ENCODE data around the gene SUMO2. TPM values are rescaled to one million over a fixed set of nuclear protein-coding genes. Genes with fewer than 3 reads are reported as not detected.

The SUMO2 gene
- total and polyA plus RNA-seq, 10 of the 15 experiments (the other 5 are each of a cell fraction or from before 2014, with no cell fraction given), result 163 to 803 (median 555) TPM

DNA sequence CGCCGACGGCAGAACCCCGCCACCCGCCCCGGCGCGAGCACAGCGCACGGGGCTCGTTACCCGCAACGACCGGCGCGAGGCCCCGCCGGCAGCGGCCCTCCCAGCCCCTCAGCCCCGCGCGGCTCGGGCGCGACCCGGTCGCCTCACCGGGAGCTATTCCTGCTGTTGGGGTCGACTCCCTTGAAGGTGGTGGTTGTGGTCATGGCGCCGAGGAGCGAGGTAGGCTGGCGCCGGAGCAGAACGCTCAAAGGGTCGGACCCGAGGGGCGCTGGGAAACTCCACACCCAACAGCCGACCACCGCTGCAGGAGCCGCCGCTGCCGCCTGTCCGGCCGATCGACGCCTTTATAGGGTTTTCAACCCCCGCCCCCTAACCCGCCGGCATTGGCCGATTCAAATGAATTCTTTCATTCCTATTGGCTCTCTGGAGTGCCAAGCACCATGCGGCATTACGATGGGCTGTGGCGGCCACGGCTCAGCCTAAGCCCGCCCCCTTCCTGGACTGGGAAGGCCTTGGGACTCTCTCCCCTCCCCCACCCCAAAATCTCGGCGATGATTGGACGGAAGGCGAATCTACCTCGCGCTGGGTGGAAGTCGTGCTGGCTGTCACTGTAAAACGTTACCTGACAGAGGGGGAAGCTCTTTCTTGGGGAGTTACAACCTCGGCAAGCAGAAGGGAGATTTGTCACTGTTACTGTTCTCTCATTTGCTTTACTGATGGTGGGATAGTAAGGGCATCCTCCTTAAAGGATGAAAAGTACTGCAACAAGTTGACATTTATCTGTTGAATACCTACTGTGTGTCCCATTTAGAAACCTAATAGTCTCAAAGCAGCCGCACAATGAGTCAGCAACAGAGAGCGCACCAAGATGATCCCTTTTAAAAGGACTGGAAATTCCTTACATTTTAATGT lies 28.3 kb downstream of the SUMO2 start, which contains the start of gene JPT1 (continued):
- TF ChIP-seq ZBED1 (IDR thresholded peaks at IDR 0.05; ENCODE audit: borderline replicate concordance), result peak; percentile 72
- TF ChIP-seq BRCA1 (IDR thresholded peaks at IDR 0.05; ENCODE audit: low read depth, low read length), result no peak
- no peak for TF ChIP-seq ATF7 (IDR thresholded peaks at IDR 0.05; ENCODE audit: low read depth)
- TF ChIP-seq RFX5 (IDR thresholded peaks at IDR 0.05; ENCODE audit: low read depth, low read length), result no peak
- TF ChIP-seq MEF2B (IDR thresholded peaks at IDR 0.05; ENCODE audit: partially characterized antibody, poor library complexity, severe bottlenecking), result no peak
- TF ChIP-seq, protein P1, sequence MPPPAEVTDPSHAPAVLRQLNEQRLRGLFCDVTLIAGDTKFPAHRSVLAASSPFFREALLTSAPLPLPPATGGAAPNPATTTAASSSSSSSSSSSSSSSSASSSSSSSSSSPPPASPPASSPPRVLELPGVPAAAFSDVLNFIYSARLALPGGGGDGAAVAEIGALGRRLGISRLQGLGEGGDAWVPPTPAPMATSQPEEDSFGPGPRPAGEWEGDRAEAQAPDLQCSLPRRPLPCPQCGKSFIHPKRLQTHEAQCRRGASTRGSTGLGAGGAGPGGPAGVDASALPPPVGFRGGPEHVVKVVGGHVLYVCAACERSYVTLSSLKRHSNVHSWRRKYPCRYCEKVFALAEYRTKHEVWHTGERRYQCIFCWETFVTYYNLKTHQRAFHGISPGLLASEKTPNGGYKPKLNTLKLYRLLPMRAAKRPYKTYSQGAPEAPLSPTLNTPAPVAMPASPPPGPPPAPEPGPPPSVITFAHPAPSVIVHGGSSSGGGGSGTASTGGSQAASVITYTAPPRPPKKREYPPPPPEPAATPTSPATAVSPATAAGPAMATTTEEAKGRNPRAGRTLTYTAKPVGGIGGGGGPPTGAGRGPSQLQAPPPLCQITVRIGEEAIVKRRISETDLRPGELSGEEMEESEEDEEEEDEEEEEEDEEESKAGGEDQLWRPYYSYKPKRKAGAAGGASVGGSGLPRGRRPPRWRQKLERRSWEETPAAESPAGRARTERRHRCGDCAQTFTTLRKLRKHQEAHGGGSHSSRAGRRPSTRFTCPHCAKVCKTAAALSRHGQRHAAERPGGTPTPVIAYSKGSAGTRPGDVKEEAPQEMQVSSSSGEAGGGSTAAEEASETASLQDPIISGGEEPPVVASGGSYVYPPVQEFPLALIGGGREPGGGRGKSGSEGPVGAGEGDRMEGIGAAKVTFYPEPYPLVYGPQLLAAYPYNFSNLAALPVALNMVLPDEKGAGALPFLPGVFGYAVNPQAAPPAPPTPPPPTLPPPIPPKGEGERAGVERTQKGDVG (CRISPR knock-in tag; IDR thresholded peaks at IDR 0.05), result no peak
- peak; percentile 98 for TF ChIP-seq PML (IDR thresholded peaks at IDR 0.05; ENCODE audit: low read length)
- TF ChIP-seq, protein P2, sequence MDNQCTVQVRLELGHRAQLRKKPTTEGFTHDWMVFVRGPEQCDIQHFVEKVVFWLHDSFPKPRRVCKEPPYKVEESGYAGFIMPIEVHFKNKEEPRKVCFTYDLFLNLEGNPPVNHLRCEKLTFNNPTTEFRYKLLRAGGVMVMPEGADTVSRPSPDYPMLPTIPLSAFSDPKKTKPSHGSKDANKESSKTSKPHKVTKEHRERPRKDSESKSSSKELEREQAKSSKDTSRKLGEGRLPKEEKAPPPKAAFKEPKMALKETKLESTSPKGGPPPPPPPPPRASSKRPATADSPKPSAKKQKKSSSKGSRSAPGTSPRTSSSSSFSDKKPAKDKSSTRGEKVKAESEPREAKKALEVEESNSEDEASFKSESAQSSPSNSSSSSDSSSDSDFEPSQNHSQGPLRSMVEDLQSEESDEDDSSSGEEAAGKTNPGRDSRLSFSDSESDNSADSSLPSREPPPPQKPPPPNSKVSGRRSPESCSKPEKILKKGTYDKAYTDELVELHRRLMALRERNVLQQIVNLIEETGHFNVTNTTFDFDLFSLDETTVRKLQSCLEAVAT (IDR thresholded peaks at IDR 0.05), result 0 out of 2 replicates have a peak, but pooled peaks have one; percentile 50
- TF ChIP-seq EGR1 (IDR thresholded peaks at IDR 0.05; ENCODE audit: borderline replicate concordance in 1 of 2, low read depth in 2 of 2, low read length in 2 of 2), result peak in 1 of 2 experiments; percentile 59; a peak in 1 of 3 replicates
- TF ChIP-seq JUNB (IDR thresholded peaks at IDR 0.05), result no peak
- no peak for TF ChIP-seq RBBP5 (conservative IDR thresholded peaks at IDR 0.05)
- TF ChIP-seq YY1 (IDR thresholded peaks at IDR 0.05; ENCODE audit: low read depth, low read length), result peak; percentile 76
- TF ChIP-seq NRF1 (conservative IDR thresholded peaks at IDR 0.05; ENCODE audit: low read depth, low read length), result no peak
- peak; percentile 50 for TF ChIP-seq MXI1 (IDR thresholded peaks at IDR 0.05; ENCODE audit: low read depth, low read length)
- peak; percentile 78; the same call in 1 of the 2 replicates for TF ChIP-seq CHD1 (IDR thresholded peaks at IDR 0.05; ENCODE audit: low read depth, low read length)
- TF ChIP-seq HDGF (IDR thresholded peaks at IDR 0.05), result peak; percentile 74; the same call in 1 of the 2 replicates
- TF ChIP-seq CREM (IDR thresholded peaks at IDR 0.05; ENCODE audit: low read depth), result peak; percentile 32; the same call in 1 of the 2 replicates
- peak; percentile 52 for TF ChIP-seq RUNX3 (IDR thresholded peaks at IDR 0.05; ENCODE audit: low read length)
- peak; percentile 97 for TF ChIP-seq DPF2 (IDR thresholded peaks at IDR 0.05)
- peak; percentile 91 for TF ChIP-seq GATAD2B (conservative IDR thresholded peaks at IDR 0.05; ENCODE audit: low read depth)
- TF ChIP-seq SMARCA5 (IDR thresholded peaks at IDR 0.05), result peak; percentile 60; the same call in 1 of the 2 replicates
- TF ChIP-seq NR2C1 (IDR thresholded peaks at IDR 0.05), result no peak
- TF ChIP-seq SIX5 (IDR thresholded peaks at IDR 0.05; ENCODE audit: low read depth, low read length, severe bottlenecking), result no peak
